HepG2 (cell line): Measurements from ENCODE around the gene APOC1. TPM values are rescaled to one million over a fixed set of nuclear protein-coding genes. Genes with fewer than 3 reads are reported as not detected.
A peak's percentile ranks its signal among the peaks of the same experiment; 100 is the strongest.

Source experiments
- FOSL1 ChIP-seq: sonication (generic); formaldehyde crosslinking; IDR thresholded peaks from 2 replicates; pipeline ENCODE4 v1.9.0; 2021; ENCODE audit warnings: missing genetic modification reagents, borderline replicate concordance
- FOXO1 ChIP-seq: sonication (generic); formaldehyde crosslinking; IDR thresholded peaks from 2 replicates; pipeline ENCODE4 v1.4.0; 2020; ENCODE audit warnings: missing genetic modification reagents
- GPBP1L1 ChIP-seq: sonication (generic); formaldehyde crosslinking; IDR thresholded peaks from 2 replicates; pipeline ENCODE4 v1.5.0; 2020; ENCODE audit warnings: mild to moderate bottlenecking, missing genetic modification reagents
- HNRNPH1 ChIP-seq: fragments of 200-400 bp; formaldehyde crosslinking; optimal IDR thresholded peaks from 2 replicates; pipeline ENCODE3; 2017; ENCODE audit warnings: mild to moderate bottlenecking, low read depth, low read length
- HOXA3 ChIP-seq: sonication (generic); formaldehyde crosslinking; IDR thresholded peaks from 2 replicates; pipeline ENCODE4 v1.5.0; 2020; ENCODE audit warnings: missing genetic modification reagents
- KDM4B ChIP-seq: sonication (generic); formaldehyde crosslinking; IDR thresholded peaks from 2 replicates; pipeline ENCODE4 v1.4.0; 2020; ENCODE audit warnings: missing genetic modification reagents
- KLF16 ChIP-seq, 2 experiments: sonication (generic) in 1 of 2; formaldehyde crosslinking in 1 of 2; IDR thresholded peaks; 2 replicates each; pipeline versions ENCODE4 v1.6.1 to v1.8.0; 2016 to 2023; ENCODE audit warnings: missing genetic modification reagents in 2 of 2, missing compliant biosample characterization in 1 of 2
- MBNL3 ChIP-seq: fragments of 250-450 bp; sonication (Bioruptor Pico); conservative IDR thresholded peaks from 2 replicates; pipeline ENCODE4 v1.8.0; 2022; ENCODE audit warnings: mild to moderate bottlenecking, inconsistent platforms
- MED13 ChIP-seq: sonication (generic); formaldehyde crosslinking; IDR thresholded peaks from 2 replicates; pipeline ENCODE4 v1.5.0; 2020; ENCODE audit warnings: missing genetic modification reagents
- MYPOP ChIP-seq: sonication (generic); formaldehyde crosslinking; IDR thresholded peaks from 2 replicates; pipeline ENCODE4 v1.8.1; 2023; ENCODE audit warnings: mild to moderate bottlenecking, moderate library complexity, missing genetic modification reagents
- NFKBIZ ChIP-seq: IDR thresholded peaks from 2 replicates; pipeline ENCODE4 v1.6.1; 2018; ENCODE audit warnings: missing genetic modification reagents, missing compliant biosample characterization
- NR1H2 ChIP-seq: sonication (generic); formaldehyde crosslinking; IDR thresholded peaks from 2 replicates; pipeline ENCODE4 v1.8.1; 2022; ENCODE audit warnings: low read depth, missing genetic modification reagents, borderline replicate concordance
- PBX2 ChIP-seq: IDR thresholded peaks from 2 replicates; pipeline ENCODE4 v1.6.1; 2016; ENCODE audit warnings: control low read depth
- RARG ChIP-seq: sonication (generic); formaldehyde crosslinking; IDR thresholded peaks from 2 replicates; pipeline ENCODE4 v1.4.0; 2020; ENCODE audit warnings: low read depth, mild to moderate bottlenecking, missing genetic modification reagents
- STAG1 ChIP-seq: sonication (generic); formaldehyde crosslinking; IDR thresholded peaks from 2 replicates; pipeline ENCODE4 v1.4.0; 2020; ENCODE audit warnings: missing genetic modification reagents
- TFAP4 ChIP-seq: sonication (generic); IDR thresholded peaks from 2 replicates; pipeline ENCODE4 v1.6.1; 2016; ENCODE audit warnings: low read depth, borderline replicate concordance
- USF2 ChIP-seq, 2 experiments: sonication (generic) in 1 of 2; formaldehyde crosslinking in 1 of 2; IDR thresholded peaks; 2 replicates each; pipeline versions ENCODE4 v1.5.1 to v1.6.1; 2011 to 2020; ENCODE audit warnings: borderline replicate concordance in 1 of 2, low read depth in 1 of 2, low read length in 1 of 2, mild to moderate bottlenecking in 1 of 2, missing genetic modification reagents in 1 of 2, moderate library complexity in 1 of 2
- ZFAT ChIP-seq: sonication (generic); formaldehyde crosslinking; conservative IDR thresholded peaks from 2 replicates; pipeline ENCODE4 v1.8.1; 2023; ENCODE audit warnings: missing genetic modification reagents, inconsistent platforms
- ZNF672 ChIP-seq: sonication (generic); formaldehyde crosslinking; IDR thresholded peaks from 2 replicates; pipeline ENCODE4 v1.8.1; 2022; ENCODE audit warnings: missing genetic modification reagents
- ZNF737 ChIP-seq: sonication (generic); formaldehyde crosslinking; IDR thresholded peaks from 2 replicates; pipeline ENCODE4 v1.5.0; 2020; ENCODE audit warnings: missing genetic modification reagents, mild to moderate bottlenecking, borderline replicate concordance
- ZZZ3 ChIP-seq: sonication (generic); formaldehyde crosslinking; IDR thresholded peaks from 2 replicates; pipeline ENCODE4 v1.4.0; 2020; ENCODE audit warnings: missing genetic modification reagents, mild to moderate bottlenecking, borderline replicate concordance
- polyA plus RNA-seq, 8 experiments: library from polyadenylated mRNA; depleted of rRNA in 3 of 8; stranded (reverse) in 7 of 8; unstranded in 1 of 8; fragments of >200 nt; fragmentation: Illumina TruSeq in 4 of 8; extraction: Trizol in 4 of 8; gene quantifications; 2 replicates each; pipeline versions ENCODE4 v1.2.1 to v1.2.3, GENCODE V29; 2011 to 2016; ENCODE audit warnings: low read depth in 4 of 8, missing spikeins in 1 of 8, mixed read lengths in 1 of 8; ENCODE audit not compliant: insufficient read depth in 1 of 8
- total RNA-seq, 5 experiments: library from RNA; depleted of rRNA; stranded (reverse); fragments of >200 nt; fragmentation: Illumina TruSeq; extraction: Trizol; gene quantifications; 2 replicates each; pipeline ENCODE4 v1.2.3, GENCODE V29; 2016; ENCODE audit warnings: low read depth in 1 of 5

The APOC1 gene
- total and polyA plus RNA-seq, 2 of the 13 experiments (the other 11 are each of a cell fraction or from before 2014, with no cell fraction given): 600 to 1,235 TPM

GRCh38 chr19:44954649-44955504 is 40.5 kb downstream of the APOC1 start, which contains the start of gene CLPTM1 (continued):
- TF ChIP-seq PBX2 (no peak), MYPOP (CRISPR knock-in tag) (no peak), ZZZ3 (CRISPR knock-in tag) (peak; percentile 31; the same call in 1 of the 2 replicates), NR1H2 (CRISPR knock-in tag) (peak; percentile 24; the same call in 1 of the 2 replicates), ZNF672 (CRISPR knock-in tag) (no peak), GPBP1L1 (CRISPR knock-in tag) (no peak), TFAP4 (no peak), ZFAT (CRISPR knock-in tag) (no peak), NFKBIZ (CRISPR knock-in tag) (no peak), MBNL3 (no peak), KLF16 (CRISPR knock-in tag; IDR thresholded peaks at IDR 0.05) (peak in 1 of 2 experiments; percentile 39; a peak in 1 of 4 replicates), FOSL1 (no peak), USF2 (IDR thresholded peaks at IDR 0.05; ENCODE audit: low read depth, low read length) (0 out of 2 replicates have a peak, but pooled peaks have one; percentile 23), USF2 (CRISPR knock-in tag; IDR thresholded peaks at IDR 0.05; ENCODE audit: borderline replicate concordance) (no peak), KDM4B (no peak), HOXA3 (CRISPR knock-in tag) (peak; percentile 76; the same call in 1 of the 2 replicates), ZNF737 (CRISPR knock-in tag) (no peak), STAG1 (CRISPR knock-in tag) (0 out of 2 replicates have a peak, but pooled peaks have one; percentile 7), RARG (CRISPR knock-in tag) (no peak), FOXO1 (CRISPR knock-in tag) (no peak; the same call in 1 of the 2 replicates), MED13 (CRISPR knock-in tag) (no peak), HNRNPH1 (no peak)
